Measurements from ENCODE around the gene ADAT3. TPM values are rescaled to one million over a fixed set of nuclear protein-coding genes. Genes with fewer than 3 reads are reported as not detected.

The ADAT3 gene
- total RNA-seq, 1 donor from 2014 or later = 6.3 TPM

GRCh38 chr19:1888385-1888784 lies 16.8 kb upstream of the ADAT3 start:
- Histone ChIP-seq H3K4me1 (peaks cover 11% of the 10 kb centered on the region), H3K9me3 (no peaks in the 10 kb centered on the region), H3K36me3 (no peaks in the 10 kb centered on the region), H3K27me3 (no peaks in the 10 kb centered on the region), H3K4me3 (no peak overlapping the region), H3K27ac (no peak overlapping the region)
- TF ChIP-seq CTCF (IDR thresholded peaks at IDR 0.05) = no peak
- DNase-seq (no peak), ATAC-seq (no peak)
- intact Hi-C loops (cut with DNase I) = no loop called here

GRCh38 chr19:1889907-1890306 lies 15.3 kb upstream of the ADAT3 start:
- no peak overlapping the region for H3K4me3 ChIP-seq
- no peaks in the 10 kb centered on the region for H3K9me3 ChIP-seq
- no peaks in the 10 kb centered on the region for H3K36me3 ChIP-seq
- DNase-seq (no peak), ATAC-seq (no peak)
- H3K27ac ChIP-seq = no peak overlapping the region
- intact Hi-C loops (cut with DNase I) = no loop called here
- peaks cover under 1% of the 10 kb centered on the region for H3K4me1 ChIP-seq
- H3K27me3 ChIP-seq = no peaks in the 10 kb centered on the region
- TF ChIP-seq CTCF (IDR thresholded peaks at IDR 0.05) = no peak

- no peak for ATAC-seq
- Histone ChIP-seq H3K4me1 (peaks cover 27% of the 10 kb centered on the region), H3K36me3 (no peaks in the 10 kb centered on the region), H3K27ac (no peak overlapping the region), H3K4me3 (no peak overlapping the region), H3K9me3 (no peaks in the 10 kb centered on the region), H3K27me3 (no peaks in the 10 kb centered on the region)
- no peak for TF ChIP-seq CTCF (IDR thresholded peaks at IDR 0.05)
- intact Hi-C loops (cut with DNase I) = no loop called here
- no peak for DNase-seq
These were observed 11.4 kb upstream of the ADAT3 start for GRCh38 chr19:1893791-1894190.

- DNase-seq (no peak), ATAC-seq (no peak)
- no peak overlapping the region for H3K27ac ChIP-seq
- H3K27me3 ChIP-seq = no peaks in the 10 kb centered on the region
- intact Hi-C loops (cut with DNase I) = no loop called here
- H3K4me3 ChIP-seq = no peak overlapping the region
- no peaks in the 10 kb centered on the region for H3K9me3 ChIP-seq
- H3K36me3 ChIP-seq = no peaks in the 10 kb centered on the region
- TF ChIP-seq CTCF (IDR thresholded peaks at IDR 0.05) = no peak
- H3K4me1 ChIP-seq = peaks cover 27% of the 10 kb centered on the region
These were observed 8.7 kb upstream of the ADAT3 start for GRCh38 chr19:1896508-1896907.

- Histone ChIP-seq H3K4me1 (peaks cover 14% of the 10 kb centered on the region), H3K27ac (peak overlapping the region; percentile 75), H3K27me3 (no peaks in the 10 kb centered on the region), H3K4me3 (no peak overlapping the region), H3K9me3 (no peaks in the 10 kb centered on the region), H3K36me3 (no peaks in the 10 kb centered on the region)
- DNase-seq = no peak
- peak; percentile 1 for ATAC-seq
- intact Hi-C loops (cut with DNase I) = no loop called here
- no peak for TF ChIP-seq CTCF (IDR thresholded peaks at IDR 0.05)
These were observed 3.2 kb upstream of the ADAT3 start for GRCh38 chr19:1901940-1902404.

- no peak for TF ChIP-seq CTCF (IDR thresholded peaks at IDR 0.05)
- no peak for DNase-seq
- Histone ChIP-seq H3K4me3 (no peak overlapping the region), H3K36me3 (no peaks in the 10 kb centered on the region), H3K9me3 (no peaks in the 10 kb centered on the region), H3K27ac (no peak overlapping the region), H3K27me3 (no peaks in the 10 kb centered on the region), H3K4me1 (peaks cover 14% of the 10 kb centered on the region)
- no peak for ATAC-seq
- intact Hi-C loops (cut with DNase I) = no loop called here
These were observed 2.3 kb upstream of the ADAT3 start for GRCh38 chr19:1902923-1903322.

Measured in upper lobe of right lung (tissue), 1 donor.